Keratinocyte (primary cell): ENCODE measurements around the gene DLL4. TPM values are rescaled to one million over a fixed set of nuclear protein-coding genes. Genes with fewer than 3 reads are reported as not detected.

Source experiments
- DNase-seq: peaks from one replicate; pipeline ENCODE4 v3.0.0-alpha.2; 2011; ENCODE audit warnings: low read depth, missing footprints, low spot score
- FAIRE-seq: peaks from 2 replicates; lab custom pipeline; 2011; peaks lifted over from hg19 to GRCh38; lab: Jason Lieb, UNC
- H2AFZ ChIP-seq: 2 replicates; pipeline ENCODE4 v1.6.0; 2012; ENCODE audit warnings: low read length, control low read depth, inconsistent platforms; ENCODE audit not compliant: control insufficient read depth
- H3K27ac ChIP-seq: 2 replicates; pipeline ENCODE4 v1.5.1; 2011; ENCODE audit warnings: low read length; ENCODE audit not compliant: control insufficient read depth, insufficient read depth
- H3K27me3 ChIP-seq: 3 replicates; pipeline ENCODE4 v1.6.0; 2011; ENCODE audit warnings: low read length; ENCODE audit not compliant: control insufficient read depth, insufficient read depth; ENCODE audit errors: extremely low read depth
- H3K36me3 ChIP-seq, 2 experiments: 2 replicates in 1 of 2; 3 replicates in 1 of 2; pipeline ENCODE4 v1.5.1; 2011; ENCODE audit warnings: low read length in 2 of 2, mild to moderate bottlenecking in 1 of 2; ENCODE audit not compliant: control insufficient read depth in 2 of 2, insufficient read depth in 2 of 2; ENCODE audit errors: extremely low read depth in 1 of 2
- H3K4me1 ChIP-seq: 3 replicates; pipeline ENCODE4 v1.5.1; 2011; ENCODE audit warnings: low read length; ENCODE audit not compliant: control insufficient read depth, insufficient read depth; ENCODE audit errors: extremely low read depth
- H3K4me2 ChIP-seq: 3 replicates; pipeline ENCODE4 v1.6.0; 2011; ENCODE audit warnings: low read depth, low read length; ENCODE audit not compliant: control insufficient read depth, insufficient read depth; ENCODE audit errors: extremely low read depth
- H3K4me3 ChIP-seq, 3 experiments: fragments of 200-600 bp in 1 of 3; sonication (generic) in 1 of 3; 2 replicates in 2 of 3; 3 replicates in 1 of 3; pipeline ENCODE4 v1.5.1; 2011 to 2016; ENCODE audit warnings: low read length in 3 of 3, mild to moderate bottlenecking in 3 of 3, control low read depth in 2 of 3, inconsistent platforms in 1 of 3, low read depth in 1 of 3, mixed read lengths in 1 of 3, mixed run types in 1 of 3, moderate library complexity in 1 of 3; ENCODE audit not compliant: control insufficient read depth in 2 of 3, insufficient read depth in 2 of 3; ENCODE audit errors: extremely low read depth in 1 of 3
- H3K79me2 ChIP-seq: 2 replicates; pipeline ENCODE4 v1.6.0; 2012; ENCODE audit warnings: low read length; ENCODE audit not compliant: control insufficient read depth, insufficient read depth
- H3K9ac ChIP-seq: 3 replicates; pipeline ENCODE4 v1.6.0; 2011; ENCODE audit warnings: low read length; ENCODE audit not compliant: control insufficient read depth, insufficient read depth; ENCODE audit errors: extremely low read depth
- H3K9me1 ChIP-seq: 3 replicates; pipeline ENCODE4 v1.6.0; 2011; ENCODE audit warnings: low read length; ENCODE audit not compliant: control insufficient read depth, insufficient read depth; ENCODE audit errors: extremely low read depth
- H3K9me3 ChIP-seq: 2 replicates; pipeline ENCODE4 v1.5.1; 2012; ENCODE audit warnings: low read depth, low read length; ENCODE audit not compliant: control insufficient read depth
- H4K20me1 ChIP-seq: 3 replicates; pipeline ENCODE4 v1.6.0; 2011; ENCODE audit warnings: low read length; ENCODE audit not compliant: control insufficient read depth, insufficient read depth; ENCODE audit errors: extremely low read depth
- CTCF ChIP-seq, 3 experiments: IDR thresholded peaks in 1 of 3; conservative IDR thresholded peaks in 1 of 3; optimal IDR thresholded peaks in 1 of 3; 2 replicates in 2 of 3; 3 replicates in 1 of 3; pipeline versions ENCODE3 to v1.5.1; 2011; ENCODE audit warnings: low read length in 3 of 3, mild to moderate bottlenecking in 3 of 3, moderate library complexity in 2 of 3, control low read depth in 1 of 3, inconsistent platforms in 1 of 3; ENCODE audit not compliant: insufficient read depth in 2 of 3; ENCODE audit errors: extremely low read depth in 1 of 3
- EZH2 ChIP-seq: IDR thresholded peaks from one replicate; pipeline ENCODE4 v1.6.1; 2012; ENCODE audit warnings: inconsistent platforms, mild to moderate bottlenecking, low read length, moderate library complexity
- dilution Hi-C: fragments of 300-500 bp; cut with MboI; formaldehyde crosslinking; loops from one replicate; pipeline ENCODE4 v1.7.0; 2020; ENCODE audit warnings: low sequenced_read_pairs; ENCODE audit not compliant: extremely low pct_ligation_motif_present
- polyA plus RNA-seq, 5 experiments: library from polyadenylated mRNA; depleted of rRNA in 3 of 5; stranded (reverse) in 3 of 5; stranded (forward) in 1 of 5; unstranded in 1 of 5; fragments of >200 nt; gene quantifications; 1 replicate in 1 of 5; 2 replicates in 3 of 5; 3 replicates in 1 of 5; pipeline versions ENCODE4 v1.2.1 to v1.2.3, GENCODE V29; 2011 to 2012; ENCODE audit warnings: missing spikeins in 2 of 5, low read depth in 1 of 5, low replicate concordance in 1 of 5

Gene DLL4
- polyA plus RNA-seq, 1 donor (not counting 4 experiments of a cell fraction or from before 2014, with no cell fraction given): not detected

GRCh38 chr15:40914486-40914885 lies 14.7 kb upstream of the DLL4 start:
- H3K36me3 ChIP-seq: no peaks in the 10 kb centered on the region
- H3K79me2 ChIP-seq: no peaks in the 10 kb centered on the region
- no peak for FAIRE-seq
- no peak overlapping the region for H2AFZ ChIP-seq
- H3K4me2 ChIP-seq: no peak overlapping the region
- TF ChIP-seq CTCF (optimal IDR thresholded peaks at IDR 0.05 in 1 of 3, IDR thresholded peaks at IDR 0.05 in 1 of 3, conservative IDR thresholded peaks at IDR 0.05 in 1 of 3; ENCODE audit: extremely low read depth in 1 of 3, insufficient read depth in 2 of 3, low read length in 3 of 3) (no peak), EZH2 (no peak)
- no peaks in the 10 kb centered on the region for H3K9me1 ChIP-seq
- dilution Hi-C loops: loop anchor here (25.0 kb wide), 1 partner anchor 98 kb away; no protein-coding TSS in a partner anchor
- H3K9me3 ChIP-seq: no peaks in the 10 kb centered on the region
- H3K27ac ChIP-seq: no peak overlapping the region
- H4K20me1 ChIP-seq: no peaks in the 10 kb centered on the region
- no peak overlapping the region for H3K9ac ChIP-seq
- H3K4me3 ChIP-seq: no peak overlapping the region
- no peaks in the 10 kb centered on the region for H3K4me1 ChIP-seq
- peaks cover 11% of the 10 kb centered on the region for H3K27me3 ChIP-seq
- DNase-seq: no peak

GRCh38 chr15:40915116-40915661 lies 14.0 kb upstream of the DLL4 start:
- dilution Hi-C loops: loop anchor here (25.0 kb wide), 1 partner anchor 97 kb away; no protein-coding TSS in a partner anchor
- H3K4me2 ChIP-seq: no peak overlapping the region
- peaks cover 14% of the 10 kb centered on the region for H3K27me3 ChIP-seq
- H3K4me3 ChIP-seq: no peak overlapping the region
- H3K9ac ChIP-seq: no peak overlapping the region
- TF ChIP-seq EZH2: no peak
- TF ChIP-seq CTCF (optimal IDR thresholded peaks at IDR 0.05 in 1 of 3, IDR thresholded peaks at IDR 0.05 in 1 of 3, conservative IDR thresholded peaks at IDR 0.05 in 1 of 3; ENCODE audit: extremely low read depth in 1 of 3, insufficient read depth in 2 of 3, low read length in 3 of 3): no peak
- no peak overlapping the region for H3K27ac ChIP-seq
- no peak overlapping the region for H2AFZ ChIP-seq
- H3K9me1 ChIP-seq: no peaks in the 10 kb centered on the region
- H3K79me2 ChIP-seq: no peaks in the 10 kb centered on the region
- no peak for FAIRE-seq
- H3K36me3 ChIP-seq: no peaks in the 10 kb centered on the region
- no peaks in the 10 kb centered on the region for H3K4me1 ChIP-seq
- no peaks in the 10 kb centered on the region for H4K20me1 ChIP-seq
- DNase-seq: no peak
- H3K9me3 ChIP-seq: no peaks in the 10 kb centered on the region
